HG02973 (cell line): ENCODE results near the gene FAM111B.
A peak's percentile ranks its signal among the peaks of the same experiment; 100 is the strongest.
"Not testable (repeated sequence)": the region's sequence is repeated elsewhere in the genome, so short reads cannot be mapped to it uniquely, and the experiment has no call there.

Source experiments
- ATAC-seq: cut with Tn5 transposase; IDR thresholded peaks from one replicate; pipeline ENCODE4 v1.9.1; 2021; ENCODE audit warnings: moderate library complexity; ENCODE audit not compliant: unreplicated experiment

Gene FAM111B

GRCh38 chr11:59102259-59102765, 4.7 kb upstream of the FAM111B start:
- peak; percentile 71 for ATAC-seq

DNA sequence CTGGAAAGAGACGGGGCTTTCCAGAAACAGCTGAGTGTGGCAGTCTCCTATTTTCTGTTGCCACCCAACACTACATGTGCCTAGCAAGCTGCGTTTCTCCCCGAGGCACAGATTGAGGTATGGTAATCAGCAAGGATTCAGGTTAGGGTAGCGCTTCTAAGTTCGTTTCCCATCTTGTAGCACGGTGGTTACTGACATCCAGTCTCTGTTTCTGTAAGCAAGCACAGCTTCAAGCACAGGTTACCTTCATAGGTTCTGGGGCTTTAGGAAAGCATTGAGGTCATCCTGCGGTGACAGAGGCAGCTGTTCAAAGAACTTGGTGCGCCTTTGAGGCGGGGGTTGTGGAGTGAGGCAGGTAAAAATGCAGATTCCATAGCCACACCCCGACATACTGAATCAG, 684 bp downstream of the FAM111B start:
- ATAC-seq, result peak; percentile 34

- ATAC-seq, result no peak
Measured at GRCh38 chr11:59112494-59112893, 5.5 kb downstream of the FAM111B start.

DNA sequence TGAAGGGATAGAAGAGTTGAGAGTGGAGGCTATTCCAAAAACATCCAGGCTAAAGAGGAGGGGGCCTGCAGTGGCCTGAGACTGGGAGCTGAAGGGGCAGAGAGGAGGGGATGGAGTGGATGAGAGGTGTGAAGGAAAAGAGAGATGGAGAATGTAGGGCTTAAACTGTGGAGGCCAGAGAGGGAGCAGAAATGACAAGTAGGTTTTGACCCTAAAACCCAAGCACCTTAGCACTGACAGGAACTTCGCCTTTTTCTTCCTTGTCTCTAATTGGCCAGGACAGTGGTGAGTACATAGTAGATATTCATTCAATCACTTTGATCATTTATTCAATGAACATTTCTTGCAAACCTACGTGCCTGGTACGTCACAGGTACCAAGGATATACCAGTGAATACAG, 7.3 kb downstream of the FAM111B start:
- no peak for ATAC-seq

- no peak for ATAC-seq
Measured at GRCh38 chr11:59115553-59115952, 8.5 kb downstream of the FAM111B start.

- no peak for ATAC-seq
Measured at GRCh38 chr11:59117774-59118173, 10.7 kb downstream of the FAM111B start.

GRCh38 chr11:59119826-59120225, 12.8 kb downstream of the FAM111B start:
- no peak for ATAC-seq

DNA sequence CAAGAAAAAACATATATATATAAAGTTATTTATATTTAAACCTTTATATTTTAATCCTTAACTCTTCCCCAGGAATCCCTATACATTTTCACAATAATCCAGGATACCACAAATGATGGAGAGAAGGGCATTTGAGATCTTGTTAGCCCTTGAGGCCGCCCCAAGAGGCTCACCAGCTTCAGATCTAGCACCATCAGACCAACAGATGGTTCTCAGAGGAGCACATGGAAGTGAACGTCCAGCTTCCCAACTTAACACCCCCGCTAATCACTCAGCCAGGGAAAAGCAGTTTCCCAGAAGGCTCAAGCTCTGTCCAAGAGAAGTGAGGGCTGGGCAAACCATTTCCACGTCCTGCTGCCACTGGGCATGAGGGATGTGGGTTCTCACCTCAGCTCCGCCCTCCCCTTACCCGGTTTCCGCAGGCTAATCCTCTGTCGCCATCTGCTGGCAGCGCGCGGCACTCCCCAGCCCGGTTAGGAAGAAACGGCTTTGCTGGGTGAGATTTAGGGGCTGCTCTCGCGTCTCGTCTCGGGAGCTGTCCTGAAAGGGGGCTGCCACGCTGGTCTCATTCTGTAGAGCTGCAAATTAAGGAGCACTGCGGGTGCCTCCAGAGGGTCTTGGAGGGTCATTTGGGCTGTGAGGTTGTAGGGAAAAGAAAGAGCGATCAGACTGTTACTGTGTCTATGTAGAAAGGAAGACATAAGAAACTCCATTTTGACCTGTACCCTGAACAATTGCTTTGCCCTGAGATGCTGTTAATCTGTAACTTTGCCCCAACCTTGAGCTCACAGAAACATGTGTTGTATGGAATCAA, 28.8 kb downstream of the FAM111B start:
- peak; percentile 88 for ATAC-seq

DNA sequence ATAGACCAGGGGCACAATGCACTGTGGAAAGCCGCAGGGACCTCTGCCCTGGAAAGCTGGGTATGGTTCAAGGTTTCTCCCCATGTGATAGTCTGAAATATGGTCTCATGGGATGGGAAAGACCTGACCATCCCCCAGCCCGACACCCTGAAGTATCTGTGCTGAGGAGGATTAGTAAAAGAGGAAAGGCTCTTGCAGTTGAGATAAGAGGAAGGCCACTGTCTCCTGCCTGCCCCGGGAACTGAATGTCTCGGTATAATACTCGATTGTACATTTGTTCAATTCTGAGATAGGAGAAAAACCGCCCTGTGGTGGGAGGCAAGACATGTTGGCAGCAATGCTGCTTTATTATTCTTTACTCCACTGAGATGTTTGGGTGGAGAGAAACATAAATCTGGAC, 29.5 kb downstream of the FAM111B start:
- ATAC-seq, result not testable (repeated sequence)

- no peak for ATAC-seq
Measured at GRCh38 chr11:59137190-59137589, 30.2 kb downstream of the FAM111B start.

DNA sequence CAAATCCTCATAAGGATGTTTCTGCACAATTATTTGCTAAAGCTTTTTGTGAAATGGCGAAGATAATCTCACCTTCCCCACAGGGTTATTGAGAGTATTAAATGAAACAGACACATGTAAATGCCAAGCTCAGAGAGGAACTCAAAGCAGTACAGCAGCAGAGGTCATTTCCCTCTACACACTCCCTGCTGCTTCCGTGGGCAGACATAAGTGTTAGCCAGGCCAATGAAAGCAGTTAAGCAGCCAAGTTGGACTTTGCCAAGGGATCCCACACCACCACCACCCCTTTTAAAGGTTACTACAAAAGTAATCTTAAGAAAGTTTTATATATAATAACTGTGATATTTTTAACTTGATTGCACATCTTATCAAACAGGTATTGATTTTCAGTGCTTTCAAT, 31.6 kb downstream of the FAM111B start:
- ATAC-seq, result no peak

DNA sequence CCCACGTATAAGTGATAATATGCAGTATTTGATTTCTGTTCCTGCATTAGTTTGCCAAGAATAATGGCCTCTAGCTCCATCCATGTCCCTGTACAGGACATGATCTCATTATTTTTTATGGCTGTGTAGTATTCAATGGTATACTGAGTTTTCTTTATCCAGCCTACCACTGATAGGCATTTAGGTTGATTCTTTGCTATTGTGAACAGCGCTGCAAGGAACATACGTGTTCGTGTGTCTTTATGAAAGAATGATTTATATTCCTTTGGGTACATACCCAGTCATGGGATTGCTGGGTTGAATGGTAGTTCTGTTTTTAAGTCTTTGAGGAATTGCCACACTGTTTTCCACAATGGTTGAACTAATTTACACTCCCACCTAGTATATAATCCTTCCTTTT, 34.2 kb downstream of the FAM111B start:
- ATAC-seq, result no peak

GRCh38 chr11:59141673-59142460, 34.8 kb downstream of the FAM111B start:
- ATAC-seq, result no peak

- ATAC-seq, result peak; percentile 57
Measured at GRCh38 chr11:59142530-59143507, 35.8 kb downstream of the FAM111B start, which contains the start of gene FAM111A. Gene FAM111A, plus strand, starts transcription at chr11:59142856. Its CDS starts 6,017 bp downstream, at chr11:59148873.

DNA sequence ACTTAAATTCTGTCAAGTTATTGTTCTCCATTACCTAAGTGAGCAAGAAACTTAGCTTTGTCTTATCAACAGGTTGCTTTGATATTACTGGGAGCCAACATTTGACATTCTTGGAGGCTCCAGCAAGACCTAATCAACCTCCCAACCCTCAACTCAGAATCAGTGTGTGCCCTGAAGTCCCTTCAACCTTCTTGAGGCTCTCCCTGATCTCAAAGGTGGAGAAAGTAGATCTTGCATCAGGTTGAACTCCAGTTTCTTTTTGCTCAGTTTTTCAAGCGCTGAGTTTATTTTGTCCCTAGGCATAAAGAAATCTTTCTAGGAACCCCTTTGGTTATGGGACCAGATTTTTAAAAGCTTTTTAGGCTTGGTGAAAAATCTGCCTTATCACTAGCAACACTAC, 37.1 kb downstream of the FAM111B start:
- ATAC-seq, result no peak

- ATAC-seq, result peak; percentile 53
Measured at GRCh38 chr11:59144579-59145345, 37.7 kb downstream of the FAM111B start.

DNA sequence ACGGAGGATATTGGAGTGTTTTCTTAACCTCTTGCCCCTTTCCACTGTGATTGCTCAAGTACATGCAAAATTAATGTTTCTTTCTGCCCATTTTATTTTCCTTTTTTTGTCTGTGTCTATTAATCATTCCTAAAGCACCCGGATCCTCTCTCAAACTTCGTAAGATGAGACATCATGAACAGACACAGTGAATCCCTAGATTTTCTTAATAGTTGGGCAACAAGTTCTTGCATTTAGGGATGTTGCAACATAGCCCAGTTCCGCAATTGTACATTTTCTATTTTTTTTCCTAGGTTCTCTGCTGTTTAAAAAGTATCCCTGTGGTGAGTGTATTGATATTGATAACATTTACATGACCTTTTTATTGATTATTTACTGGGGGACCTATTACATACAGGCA, 38.5 kb downstream of the FAM111B start:
- no peak for ATAC-seq

- ATAC-seq, result peak; percentile 69
Measured at GRCh38 chr11:59151761-59152160, 44.7 kb downstream of the FAM111B start.

- peak; percentile 78 for ATAC-seq
Measured at GRCh38 chr11:59152312-59152951, 45.4 kb downstream of the FAM111B start.
